Neural cell (in vitro differentiated cells): ENCODE data around the gene MADCAM1. TPM values are rescaled to one million over a fixed set of nuclear protein-coding genes. Genes with fewer than 3 reads are reported as not detected.

Experiments used
- H2AFZ ChIP-seq: fragments of 200-600, 300-800 bp; sonication (generic), shearing (Covaris generic); 2 replicates; pipeline ENCODE4 v1.6.0; 2014; ENCODE audit warnings: low read depth, mild to moderate bottlenecking, antibody characterized with exemption, low read length, moderate library complexity
- H3F3A ChIP-seq: fragments of 200-600 bp; shearing (Covaris generic); 2 replicates; pipeline ENCODE4 v1.6.1; 2016; ENCODE audit warnings: mild to moderate bottlenecking, moderate library complexity, mixed read lengths, antibody characterized with exemption, low read length; ENCODE audit not compliant: insufficient read depth, poor library complexity, severe bottlenecking
- H3K27ac ChIP-seq: fragments of 200-600, 300-800 bp; sonication (generic), shearing (Covaris generic); 2 replicates; pipeline ENCODE4 v1.5.1; 2014; ENCODE audit warnings: mild to moderate bottlenecking, low read length, moderate library complexity
- H3K27me3 ChIP-seq: fragments of 300-800, 200-600 bp; sonication (generic), shearing (Covaris generic); 2 replicates; pipeline ENCODE4 v1.6.0; 2014; ENCODE audit warnings: mild to moderate bottlenecking, low read depth, low read length, moderate library complexity; ENCODE audit not compliant: insufficient read depth
- H3K36me3 ChIP-seq: fragments of 300-800, 200-600 bp; sonication (generic), shearing (Covaris generic); 2 replicates; pipeline ENCODE4 v1.5.1; 2014; ENCODE audit warnings: mild to moderate bottlenecking, antibody characterized with exemption, low read length, moderate library complexity; ENCODE audit not compliant: insufficient read depth
- H3K4me2 ChIP-seq: fragments of 300-800, 200-600 bp; sonication (generic), shearing (Covaris generic); 2 replicates; pipeline ENCODE4 v1.6.0; 2014; ENCODE audit warnings: mild to moderate bottlenecking, low read length
- H3K4me3 ChIP-seq: fragments of 300-800, 200-600 bp; sonication (generic), shearing (Covaris generic); 2 replicates; pipeline ENCODE4 v1.5.1; 2014; ENCODE audit warnings: mild to moderate bottlenecking, low read length, moderate library complexity
- H3K79me2 ChIP-seq: fragments of 200-600 bp; shearing (Covaris generic); replicated peaks from 2 replicates; pipeline ENCODE4 v1.6.0; 2014; ENCODE audit warnings: mild to moderate bottlenecking, low read length, moderate library complexity; ENCODE audit not compliant: insufficient read depth
- H3K9ac ChIP-seq: fragments of 300-800, 200-600 bp; sonication (generic), shearing (Covaris generic); 2 replicates; pipeline ENCODE4 v1.6.1; 2016; ENCODE audit warnings: mild to moderate bottlenecking, low read length, mixed read lengths
- H3K9me2 ChIP-seq: fragments of 200-600 bp; shearing (Covaris generic); 2 replicates; pipeline ENCODE4 v1.6.1; 2016; ENCODE audit warnings: mild to moderate bottlenecking, low read length, mixed read lengths; ENCODE audit not compliant: insufficient read depth
- H3K9me3 ChIP-seq: fragments of 200-600, 300-800 bp; sonication (generic), shearing (Covaris generic); 2 replicates; pipeline ENCODE4 v1.6.1; 2016; ENCODE audit warnings: mild to moderate bottlenecking, mixed run types, low read length, moderate library complexity, mixed read lengths
- H4K20me1 ChIP-seq: fragments of 200-600 bp; shearing (Covaris generic); 2 replicates; pipeline ENCODE4 v1.6.1; 2016; ENCODE audit warnings: mild to moderate bottlenecking, mixed run types; ENCODE audit not compliant: insufficient read depth
- EP300 ChIP-seq: fragments of 450-650 bp; conservative IDR thresholded peaks from 2 replicates; pipeline ENCODE4 v1.6.1; 2014; ENCODE audit warnings: antibody characterized with exemption, mild to moderate bottlenecking, moderate library complexity; ENCODE audit not compliant: poor library complexity, severe bottlenecking
- EZH2 ChIP-seq: fragments of 200-600, 300-800 bp; shearing (Covaris generic), sonication (generic); IDR thresholded peaks from 2 replicates; pipeline ENCODE4 v1.6.1; 2014; ENCODE audit warnings: antibody characterized with exemption, low read length, borderline replicate concordance, mild to moderate bottlenecking; ENCODE audit not compliant: insufficient read depth, poor library complexity, severe bottlenecking
- MXI1 ChIP-seq: fragments of 450-650 bp; conservative IDR thresholded peaks from 2 replicates; pipeline ENCODE4 v1.6.1; 2014; ENCODE audit warnings: antibody characterized with exemption, mild to moderate bottlenecking; ENCODE audit not compliant: poor library complexity, severe bottlenecking
- POLR2AphosphoS5 ChIP-seq: IDR thresholded peaks from 2 replicates; pipeline ENCODE4 v1.6.1; 2012
- RAD21 ChIP-seq: fragments of 450-650 bp; conservative IDR thresholded peaks from 2 replicates; pipeline ENCODE4 v1.6.1; 2014; ENCODE audit warnings: antibody characterized with exemption, mild to moderate bottlenecking, moderate library complexity
- SMC3 ChIP-seq: fragments of 450-650 bp; conservative IDR thresholded peaks from 2 replicates; pipeline ENCODE4 v1.6.1; 2014; ENCODE audit warnings: antibody characterized with exemption, mild to moderate bottlenecking, moderate library complexity; ENCODE audit not compliant: poor library complexity
- TAF1 ChIP-seq: IDR thresholded peaks from 2 replicates; pipeline ENCODE4 v1.6.1; 2012; ENCODE audit warnings: low read depth
- polyA plus RNA-seq: library from polyadenylated mRNA; depleted of rRNA; stranded (reverse); fragments of >200 nt; gene quantifications from 2 replicates; pipeline ENCODE4 v1.2.3, GENCODE V29; 2014
- TF ChIP-seq, protein P1 (sequence below): IDR thresholded peaks from 2 replicates; pipeline ENCODE4 v1.6.1; 2012; ENCODE audit warnings: borderline replicate concordance
- TF ChIP-seq, protein P2 (sequence below): fragments of 450-650 bp; IDR thresholded peaks from 2 replicates; pipeline ENCODE4 v1.5.1; 2014; ENCODE audit warnings: antibody characterized with exemption, mild to moderate bottlenecking, moderate library complexity; ENCODE audit not compliant: poor library complexity, severe bottlenecking

The MADCAM1 gene
- polyA plus RNA-seq, 1 donor from 2014 or later, result 1.0 TPM

DNA sequence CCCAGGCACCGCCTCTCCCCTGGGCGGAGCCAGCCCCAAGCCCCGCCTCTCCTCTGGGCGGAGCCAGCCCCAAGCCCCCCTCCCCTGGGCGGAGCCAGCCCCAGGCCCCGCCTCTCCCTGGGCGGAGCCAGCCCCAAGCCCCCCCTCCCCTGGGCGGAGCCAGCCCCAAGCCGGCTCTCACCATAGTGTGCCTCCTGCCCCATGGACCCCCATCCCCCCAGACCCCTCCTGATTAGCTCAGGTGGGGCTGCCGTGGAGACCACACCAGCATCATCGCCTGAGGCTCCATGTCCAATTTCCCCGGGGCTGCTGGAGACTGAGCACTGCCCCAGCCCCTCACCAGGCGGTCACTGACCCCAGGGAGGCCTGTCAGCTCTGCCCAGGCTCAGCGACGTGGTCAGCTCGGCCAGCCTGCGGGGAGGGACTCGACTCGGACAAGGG lies 4.2 kb upstream of the MADCAM1 start:
- no peaks in the 10 kb centered on the region for H3K79me2 ChIP-seq
- no peaks in the 10 kb centered on the region for H3K36me3 ChIP-seq
- H3K4me3 ChIP-seq, result no peak overlapping the region
- no peak overlapping the region for H3K9ac ChIP-seq
- peaks cover 9% of the 10 kb centered on the region for H3K27me3 ChIP-seq
- H4K20me1 ChIP-seq, result no peaks in the 10 kb centered on the region
- no peaks in the 10 kb centered on the region for H3K9me2 ChIP-seq
- no peak overlapping the region for H3K4me2 ChIP-seq
- H3K9me3 ChIP-seq, result no peaks in the 10 kb centered on the region
- no peak overlapping the region for H3K27ac ChIP-seq
- no peaks in the 10 kb centered on the region for H3F3A ChIP-seq
- no peak overlapping the region for H2AFZ ChIP-seq
- no peak for TF ChIP-seq TAF1
- TF ChIP-seq, protein P1, sequence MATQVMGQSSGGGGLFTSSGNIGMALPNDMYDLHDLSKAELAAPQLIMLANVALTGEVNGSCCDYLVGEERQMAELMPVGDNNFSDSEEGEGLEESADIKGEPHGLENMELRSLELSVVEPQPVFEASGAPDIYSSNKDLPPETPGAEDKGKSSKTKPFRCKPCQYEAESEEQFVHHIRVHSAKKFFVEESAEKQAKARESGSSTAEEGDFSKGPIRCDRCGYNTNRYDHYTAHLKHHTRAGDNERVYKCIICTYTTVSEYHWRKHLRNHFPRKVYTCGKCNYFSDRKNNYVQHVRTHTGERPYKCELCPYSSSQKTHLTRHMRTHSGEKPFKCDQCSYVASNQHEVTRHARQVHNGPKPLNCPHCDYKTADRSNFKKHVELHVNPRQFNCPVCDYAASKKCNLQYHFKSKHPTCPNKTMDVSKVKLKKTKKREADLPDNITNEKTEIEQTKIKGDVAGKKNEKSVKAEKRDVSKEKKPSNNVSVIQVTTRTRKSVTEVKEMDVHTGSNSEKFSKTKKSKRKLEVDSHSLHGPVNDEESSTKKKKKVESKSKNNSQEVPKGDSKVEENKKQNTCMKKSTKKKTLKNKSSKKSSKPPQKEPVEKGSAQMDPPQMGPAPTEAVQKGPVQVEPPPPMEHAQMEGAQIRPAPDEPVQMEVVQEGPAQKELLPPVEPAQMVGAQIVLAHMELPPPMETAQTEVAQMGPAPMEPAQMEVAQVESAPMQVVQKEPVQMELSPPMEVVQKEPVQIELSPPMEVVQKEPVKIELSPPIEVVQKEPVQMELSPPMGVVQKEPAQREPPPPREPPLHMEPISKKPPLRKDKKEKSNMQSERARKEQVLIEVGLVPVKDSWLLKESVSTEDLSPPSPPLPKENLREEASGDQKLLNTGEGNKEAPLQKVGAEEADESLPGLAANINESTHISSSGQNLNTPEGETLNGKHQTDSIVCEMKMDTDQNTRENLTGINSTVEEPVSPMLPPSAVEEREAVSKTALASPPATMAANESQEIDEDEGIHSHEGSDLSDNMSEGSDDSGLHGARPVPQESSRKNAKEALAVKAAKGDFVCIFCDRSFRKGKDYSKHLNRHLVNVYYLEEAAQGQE, result no peak
- no peak for TF ChIP-seq RAD21
- TF ChIP-seq EP300, result no peak
- TF ChIP-seq MXI1, result no peak
- TF ChIP-seq EZH2, result no peak
- no peak for TF ChIP-seq SMC3
- TF ChIP-seq, protein P2, sequence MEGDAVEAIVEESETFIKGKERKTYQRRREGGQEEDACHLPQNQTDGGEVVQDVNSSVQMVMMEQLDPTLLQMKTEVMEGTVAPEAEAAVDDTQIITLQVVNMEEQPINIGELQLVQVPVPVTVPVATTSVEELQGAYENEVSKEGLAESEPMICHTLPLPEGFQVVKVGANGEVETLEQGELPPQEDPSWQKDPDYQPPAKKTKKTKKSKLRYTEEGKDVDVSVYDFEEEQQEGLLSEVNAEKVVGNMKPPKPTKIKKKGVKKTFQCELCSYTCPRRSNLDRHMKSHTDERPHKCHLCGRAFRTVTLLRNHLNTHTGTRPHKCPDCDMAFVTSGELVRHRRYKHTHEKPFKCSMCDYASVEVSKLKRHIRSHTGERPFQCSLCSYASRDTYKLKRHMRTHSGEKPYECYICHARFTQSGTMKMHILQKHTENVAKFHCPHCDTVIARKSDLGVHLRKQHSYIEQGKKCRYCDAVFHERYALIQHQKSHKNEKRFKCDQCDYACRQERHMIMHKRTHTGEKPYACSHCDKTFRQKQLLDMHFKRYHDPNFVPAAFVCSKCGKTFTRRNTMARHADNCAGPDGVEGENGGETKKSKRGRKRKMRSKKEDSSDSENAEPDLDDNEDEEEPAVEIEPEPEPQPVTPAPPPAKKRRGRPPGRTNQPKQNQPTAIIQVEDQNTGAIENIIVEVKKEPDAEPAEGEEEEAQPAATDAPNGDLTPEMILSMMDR, result no peak
- TF ChIP-seq POLR2AphosphoS5, result no peak

DNA sequence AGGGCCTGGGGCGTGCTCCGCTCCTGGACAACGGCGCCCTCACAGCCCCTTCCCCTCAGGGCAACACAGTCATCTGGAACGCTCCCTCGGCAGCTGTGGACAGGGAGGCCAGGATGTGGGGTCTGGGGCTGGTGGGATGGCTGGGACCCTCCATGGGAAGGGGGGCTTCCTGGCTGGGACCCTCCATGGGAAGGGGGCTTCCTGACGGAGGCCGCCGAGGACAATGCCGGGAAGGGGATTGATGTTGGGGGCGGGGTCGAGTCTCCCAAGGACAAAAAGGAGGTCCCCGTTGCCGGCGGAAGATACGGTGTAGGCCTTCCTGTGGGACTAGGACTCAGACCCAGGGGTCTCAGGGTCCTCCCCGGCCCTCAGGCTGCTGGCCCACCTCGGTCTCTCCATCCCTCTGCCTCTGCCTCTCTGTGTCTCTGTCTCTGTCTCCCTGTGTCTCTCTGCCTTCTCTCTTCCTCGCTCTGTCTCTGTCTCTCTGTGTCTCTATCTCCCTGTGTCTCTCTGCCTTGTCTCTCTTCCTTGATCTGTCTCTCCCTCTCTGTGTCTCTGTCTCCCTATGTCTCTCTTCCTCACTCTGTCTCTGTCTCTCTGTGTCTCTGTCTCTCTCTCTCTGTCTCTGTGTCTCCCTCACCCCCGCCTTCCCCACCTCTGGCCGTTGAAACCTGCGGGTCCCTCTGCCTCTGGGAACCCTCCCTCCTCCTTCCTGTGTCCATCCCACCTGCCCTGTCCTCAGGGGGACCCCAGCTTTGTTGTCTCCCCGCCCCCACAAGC lies 2.7 kb upstream of the MADCAM1 start:
- peaks cover 23% of the 10 kb centered on the region for H3K27me3 ChIP-seq
- H3K9me2 ChIP-seq, result no peaks in the 10 kb centered on the region
- no peaks in the 10 kb centered on the region for H3K9me3 ChIP-seq
- H3K4me3 ChIP-seq, result no peak overlapping the region
- no peak overlapping the region for H3K9ac ChIP-seq
- H3K79me2 ChIP-seq, result no peaks in the 10 kb centered on the region
- H3K4me2 ChIP-seq, result no peak overlapping the region
- no peak overlapping the region for H2AFZ ChIP-seq
- H3K27ac ChIP-seq, result no peak overlapping the region
- no peaks in the 10 kb centered on the region for H3F3A ChIP-seq
- TF ChIP-seq EP300 (no peak), EZH2 (no peak), RAD21 (no peak), MXI1 (no peak), POLR2AphosphoS5 (no peak), SMC3 (no peak), TAF1 (no peak)
- TF ChIP-seq, protein P1, result no peak
- TF ChIP-seq, protein P2, result no peak
- H3K36me3 ChIP-seq, result no peaks in the 10 kb centered on the region
- H4K20me1 ChIP-seq, result no peaks in the 10 kb centered on the region
